ENCODE results near the gene BBS12.

GRCh38 chr4:122755675-122756074, 23.2 kb downstream of the BBS12 start:
- TF ChIP-seq CTCF (conservative IDR thresholded peaks at IDR 0.05 in 1 of 2, IDR thresholded peaks at IDR 0.05 in 1 of 2; ENCODE audit: low read depth in 1 of 2, low read length in 2 of 2): no peak
- TF ChIP-seq EZH2 (IDR thresholded peaks at IDR 0.05; ENCODE audit: low read length, missing control alignments): no peak

All from fibroblast of lung (primary cell).